Neural progenitor cell (in vitro differentiated cells): ENCODE results near the gene SLC37A1. TPM values are rescaled to one million over a fixed set of nuclear protein-coding genes. Genes with fewer than 3 reads are reported as not detected.
A peak's percentile ranks its signal among the peaks of the same experiment; 100 is the strongest.

Experiments used
- DNase-seq: peaks from one replicate; pipeline ENCODE4 v3.0.0-alpha.2; 2016; ENCODE audit warnings: low spot score
- H2AFZ ChIP-seq: fragments of 200-600 bp; sonication (generic); replicated peaks from 2 replicates; pipeline ENCODE4 v1.6.1; 2016; ENCODE audit warnings: antibody characterized with exemption
- H3F3A ChIP-seq: fragments of 200-600 bp; sonication (generic); 2 replicates; pipeline ENCODE4 v1.6.1; 2016; ENCODE audit warnings: antibody characterized with exemption, low read depth
- H3K27ac ChIP-seq: fragments of 200-600 bp; sonication (generic); 2 replicates; pipeline ENCODE4 v1.5.1; 2016; ENCODE audit warnings: mild to moderate bottlenecking
- H3K27me3 ChIP-seq: fragments of 200-600 bp; sonication (generic); 2 replicates; pipeline ENCODE4 v1.6.1; 2016; ENCODE audit warnings: mild to moderate bottlenecking, moderate library complexity
- H3K36me3 ChIP-seq: fragments of 200-600 bp; sonication (generic); 2 replicates; pipeline ENCODE4 v1.5.1; 2016
- H3K4me1 ChIP-seq: fragments of 200-600 bp; sonication (generic); 2 replicates; pipeline ENCODE4 v1.6.1; 2016; ENCODE audit warnings: mixed run types
- H3K4me2 ChIP-seq: fragments of 200-600 bp; sonication (generic); 2 replicates; pipeline ENCODE4 v1.6.1; 2016
- H3K4me3 ChIP-seq: fragments of 200-600 bp; sonication (generic); 2 replicates; pipeline ENCODE4 v1.5.1; 2016
- H3K79me2 ChIP-seq: fragments of 200-600 bp; sonication (generic); 2 replicates; pipeline ENCODE4 v1.6.1; 2016; ENCODE audit warnings: low read depth
- H3K9ac ChIP-seq: fragments of 200-600 bp; sonication (generic); 2 replicates; pipeline ENCODE4 v1.6.1; 2016
- H3K9me3 ChIP-seq: fragments of 200-600 bp; sonication (generic); 2 replicates; pipeline ENCODE4 v1.5.1; 2016; ENCODE audit warnings: low read depth
- H4K20me1 ChIP-seq: fragments of 200-600 bp; sonication (generic); 2 replicates; pipeline ENCODE4 v1.6.1; 2016; ENCODE audit warnings: low read depth
- H3K27ac Mint-ChIP-seq: 3 replicates; pipeline ENCODE4 v1.8.0; 2021; ENCODE audit warnings: mixed read lengths
- H3K27me3 Mint-ChIP-seq: 2 replicates; pipeline ENCODE4 v1.8.0; 2022; ENCODE audit warnings: low read depth, mild to moderate bottlenecking, inconsistent platforms, moderate library complexity, mixed read lengths; ENCODE audit not compliant: insufficient read depth
- H3K36me3 Mint-ChIP-seq: 3 replicates; pipeline ENCODE4 v1.8.0; 2021; ENCODE audit warnings: mixed read lengths
- H3K4me1 Mint-ChIP-seq: 3 replicates; pipeline ENCODE4 v1.8.0; 2021; ENCODE audit warnings: mixed read lengths
- H3K4me3 Mint-ChIP-seq: 3 replicates; pipeline ENCODE4 v1.8.0; 2021; ENCODE audit warnings: mild to moderate bottlenecking, moderate library complexity, mixed read lengths
- H3K9me3 Mint-ChIP-seq: 3 replicates; pipeline ENCODE4 v1.8.0; 2020; ENCODE audit warnings: mixed read lengths
- CTCF ChIP-seq: fragments of 200-600 bp; sonication (generic); IDR thresholded peaks from 2 replicates; pipeline ENCODE4 v1.5.1; 2017; ENCODE audit warnings: antibody characterized with exemption, mild to moderate bottlenecking
- EZH2 ChIP-seq: fragments of 200-600 bp; sonication (generic); IDR thresholded peaks from 2 replicates; pipeline ENCODE4 v1.6.1; 2017; ENCODE audit warnings: antibody characterized with exemption, mild to moderate bottlenecking, moderate library complexity
- EZH2phosphoT487 ChIP-seq: fragments of 200-600 bp; sonication (generic); IDR thresholded peaks from 2 replicates; pipeline ENCODE4 v1.6.1; 2017; ENCODE audit warnings: antibody characterized with exemption
- total RNA-seq: library from RNA; depleted of rRNA; stranded (reverse); fragments of >200 nt; gene quantifications from 2 replicates; pipeline ENCODE4 v1.2.3, GENCODE V29; 2015; ENCODE audit warnings: low replicate concordance

SLC37A1 gene
- total RNA-seq, 1 donor from 2014 or later, result 1.2 TPM

- Histone ChIP-seq H2AFZ (no peak overlapping the region), H3K27me3 (no peaks in the 10 kb centered on the region), H3K4me3 (no peak overlapping the region), H3K9me3 (peaks cover 9% of the 10 kb centered on the region), H4K20me1 (peaks cover 5% of the 10 kb centered on the region), H3K4me2 (no peak overlapping the region), H3K4me1 (peaks cover 14% of the 10 kb centered on the region), H3K79me2 (no peaks in the 10 kb centered on the region), H3K27ac (no peak overlapping the region), H3F3A (peaks cover 8% of the 10 kb centered on the region), H3K9ac (no peak overlapping the region), H3K36me3 (no peaks in the 10 kb centered on the region)
- DNase-seq, result no peak
- TF ChIP-seq CTCF (no peak), EZH2phosphoT487 (no peak), EZH2 (no peak)
- Mint-ChIP-seq H3K27me3 (peaks cover 6% of the 10 kb centered on the region), H3K36me3 (no peaks in the 10 kb centered on the region), H3K9me3 (peaks cover 2% of the 10 kb centered on the region), H3K27ac (peak overlapping the region; percentile 93), H3K4me1 (peaks cover 29% of the 10 kb centered on the region), H3K4me3 (no peak overlapping the region)
These were observed 42.2 kb downstream of the SLC37A1 start for GRCh38 chr21:42555756-42556438.

GRCh38 chr21:42556476-42556875, 42.8 kb downstream of the SLC37A1 start:
- H3K4me2 ChIP-seq, result no peak overlapping the region
- H3K9ac ChIP-seq, result no peak overlapping the region
- H3K79me2 ChIP-seq, result no peaks in the 10 kb centered on the region
- DNase-seq, result no peak
- H3K27me3 ChIP-seq, result no peaks in the 10 kb centered on the region
- H3K36me3 Mint-ChIP-seq, result no peaks in the 10 kb centered on the region
- no peak for TF ChIP-seq CTCF
- no peak for TF ChIP-seq EZH2
- no peak for TF ChIP-seq EZH2phosphoT487
- H3K4me1 ChIP-seq, result peaks cover 14% of the 10 kb centered on the region
- no peak overlapping the region for H3K4me3 ChIP-seq
- peak overlapping the region; percentile 93 for H3K27ac Mint-ChIP-seq
- peaks cover 9% of the 10 kb centered on the region for H3K9me3 ChIP-seq
- H3F3A ChIP-seq, result peaks cover 8% of the 10 kb centered on the region
- peaks cover 29% of the 10 kb centered on the region for H3K4me1 Mint-ChIP-seq
- no peak overlapping the region for H3K4me3 Mint-ChIP-seq
- no peak overlapping the region for H3K27ac ChIP-seq
- H4K20me1 ChIP-seq, result peaks cover 5% of the 10 kb centered on the region
- H3K27me3 Mint-ChIP-seq, result peaks cover 6% of the 10 kb centered on the region
- no peaks in the 10 kb centered on the region for H3K9me3 Mint-ChIP-seq
- H3K36me3 ChIP-seq, result no peaks in the 10 kb centered on the region
- H2AFZ ChIP-seq, result no peak overlapping the region

GRCh38 chr21:42556960-42557359, 43.3 kb downstream of the SLC37A1 start:
- no peak overlapping the region for H2AFZ ChIP-seq
- Mint-ChIP-seq H3K27ac (no peak overlapping the region), H3K4me1 (peaks cover 31% of the 10 kb centered on the region), H3K4me3 (no peak overlapping the region), H3K36me3 (no peaks in the 10 kb centered on the region), H3K9me3 (no peaks in the 10 kb centered on the region), H3K27me3 (peaks cover 8% of the 10 kb centered on the region)
- peaks cover 4% of the 10 kb centered on the region for H3K9me3 ChIP-seq
- no peaks in the 10 kb centered on the region for H3K79me2 ChIP-seq
- no peak overlapping the region for H3K27ac ChIP-seq
- H3K4me2 ChIP-seq, result no peak overlapping the region
- no peak overlapping the region for H3K9ac ChIP-seq
- H3K4me1 ChIP-seq, result peaks cover 14% of the 10 kb centered on the region
- no peak for DNase-seq
- no peak for TF ChIP-seq EZH2
- no peak for TF ChIP-seq EZH2phosphoT487
- TF ChIP-seq CTCF, result no peak
- no peaks in the 10 kb centered on the region for H3K27me3 ChIP-seq
- H3K4me3 ChIP-seq, result no peak overlapping the region
- H3K36me3 ChIP-seq, result no peaks in the 10 kb centered on the region
- peaks cover 8% of the 10 kb centered on the region for H3F3A ChIP-seq
- peaks cover 5% of the 10 kb centered on the region for H4K20me1 ChIP-seq
